Right ventricle myocardium superior (tissue), 1 donor: ENCODE results near the gene RBPMS2. TPM values are rescaled to one million over a fixed set of nuclear protein-coding genes. Genes with fewer than 3 reads are reported as not detected.
"Not testable (repeated sequence)": the region's sequence is repeated elsewhere in the genome, so short reads cannot be mapped to it uniquely, and the experiment has no call there.

Source experiments
- ATAC-seq: fragments of 200-7000 bp; cut with Tn5 transposase; one replicate; pipeline ENCODE4 v1.9.1; 2020; ENCODE audit warnings: mild to moderate bottlenecking; ENCODE audit not compliant: poor library complexity
- DNase-seq: peaks from one replicate; pipeline ENCODE4 v3.0.0-alpha.2; 2020
- intact Hi-C: fragments of 100-400 bp; cut with DNase I; formaldehyde crosslinking; loops from one replicate; pipeline ENCODE4 v1.11.2; 2022
- total RNA-seq: library from RNA; stranded (reverse); fragmentation: NEBNext Ultra II Directional; extraction: Animal tissue kit (Norgen Biotek cat#: 25700); gene quantifications from one replicate; pipeline ENCODE4 v1.2.1, GENCODE V29; 2021
- donor health status: DM: no; HTN: yes; CAD: no; lungs with severe emphysema.

Gene RBPMS2
- total RNA-seq, 1 donor from 2014 or later: 215 TPM

DNA sequence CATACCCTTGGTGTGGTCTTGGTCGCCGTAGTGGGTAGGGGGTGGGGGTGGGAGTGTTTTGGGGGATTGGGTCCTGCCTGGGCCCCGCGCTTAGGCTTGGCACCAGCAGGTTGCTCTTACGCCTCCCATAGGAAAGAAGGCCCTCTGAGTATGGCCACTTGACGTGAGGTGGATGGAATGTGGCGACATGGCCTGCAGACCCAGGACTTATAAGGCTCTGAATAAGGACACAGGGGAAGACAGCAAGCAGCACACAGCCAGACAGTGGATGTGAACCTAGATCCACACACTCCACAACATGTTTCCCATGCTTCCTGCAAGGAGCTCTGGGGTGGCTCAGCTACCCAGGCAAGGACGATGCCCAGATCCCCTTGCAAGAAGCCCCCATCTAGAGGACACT is 12.4 kb downstream of the RBPMS2 start:
- DNase-seq (no peak), ATAC-seq (peak; percentile 29)
- intact Hi-C loops: no loop called here

DNA sequence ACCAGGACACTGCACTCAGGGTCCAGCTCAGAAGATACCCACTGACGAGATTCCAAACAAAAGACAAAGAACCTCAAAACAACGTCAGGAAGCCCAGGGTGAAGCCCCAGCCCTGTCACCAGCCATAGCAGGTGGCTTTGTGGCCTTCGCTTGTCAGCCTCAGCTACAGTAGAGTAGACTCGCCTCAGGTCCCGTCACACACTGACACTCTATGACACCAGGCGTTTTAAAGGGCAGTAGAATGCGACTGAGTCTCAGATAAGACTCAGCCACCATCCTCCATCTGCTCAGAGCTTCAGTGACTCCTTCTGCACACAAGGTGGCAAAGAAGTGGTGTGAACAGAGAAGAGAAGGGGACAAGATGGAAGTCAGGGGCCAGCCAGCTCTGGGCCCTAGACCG is 12.8 kb downstream of the RBPMS2 start:
- peak; percentile 17 for ATAC-seq
- intact Hi-C loops: no loop called here
- DNase-seq: no peak

DNA sequence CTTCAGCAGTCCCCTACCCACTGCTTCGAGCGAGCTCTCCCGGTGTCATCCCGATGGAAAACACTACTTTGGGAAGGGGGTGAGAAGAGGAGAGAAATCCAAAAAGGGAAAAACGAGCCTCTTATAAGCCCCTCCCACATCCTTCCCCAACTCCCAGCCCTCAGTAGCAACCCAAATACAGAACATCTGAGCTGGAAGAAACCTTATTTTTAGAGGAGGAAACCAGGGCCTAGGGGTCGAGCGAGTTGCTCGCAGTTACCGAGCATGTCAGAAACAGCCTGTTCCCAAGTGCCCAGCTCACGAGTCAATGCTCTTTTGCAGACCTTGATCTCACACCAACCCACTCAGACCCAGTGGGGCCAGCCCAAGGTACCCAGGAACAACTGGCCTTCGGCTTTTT is 14.2 kb downstream of the RBPMS2 start:
- intact Hi-C loops: no loop called here
- DNase-seq: no peak
- peak; percentile 10 for ATAC-seq

DNA sequence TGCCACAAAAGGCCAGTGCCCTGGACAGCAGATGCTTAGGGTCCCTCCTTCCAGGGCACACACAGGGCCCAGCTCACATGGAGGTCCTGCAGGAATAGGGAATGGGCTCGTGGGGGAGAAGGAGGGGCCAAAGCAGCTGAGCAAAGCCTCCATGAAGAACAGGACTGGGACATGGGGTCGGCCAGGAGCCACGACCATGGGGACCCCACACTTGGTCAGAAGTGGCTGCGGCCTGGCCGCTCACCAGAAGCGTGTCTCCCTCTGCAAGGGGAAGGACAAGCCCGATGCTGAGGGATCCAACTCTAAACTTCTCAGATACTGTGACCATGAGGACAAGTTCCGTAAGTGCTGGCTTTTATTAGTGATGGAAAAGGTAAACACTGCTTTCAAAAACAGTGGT is 15.3 kb downstream of the RBPMS2 start:
- DNase-seq (no peak), ATAC-seq (no peak)
- intact Hi-C loops: no loop called here

DNA sequence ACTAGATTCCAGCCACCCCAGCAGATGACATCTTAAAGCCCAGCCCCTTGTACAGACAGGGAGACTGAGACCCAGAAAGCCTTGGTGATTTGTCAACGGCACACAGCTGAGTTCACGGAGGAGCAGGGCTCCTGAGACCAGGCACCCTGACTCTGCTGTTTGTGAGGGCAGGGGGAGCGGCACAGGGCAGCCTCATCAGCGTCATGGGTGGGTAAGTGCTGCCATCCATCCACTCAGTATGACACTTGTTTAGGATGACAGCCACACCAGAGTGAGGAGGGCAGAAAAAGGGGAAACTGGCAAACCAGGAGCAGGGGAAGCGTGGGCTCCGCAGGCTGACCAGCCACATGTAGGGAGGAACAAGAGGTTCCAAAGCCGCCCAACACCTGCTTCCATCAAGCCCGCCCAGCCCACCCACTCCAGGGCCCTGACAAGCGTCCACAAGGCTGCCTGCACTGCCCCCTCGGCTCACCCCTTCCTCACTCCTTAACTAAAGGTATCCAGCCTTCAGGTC is 19.9 kb downstream of the RBPMS2 start:
- intact Hi-C loops: no loop called here
- ATAC-seq: peak; percentile 16
- no peak for DNase-seq

DNA sequence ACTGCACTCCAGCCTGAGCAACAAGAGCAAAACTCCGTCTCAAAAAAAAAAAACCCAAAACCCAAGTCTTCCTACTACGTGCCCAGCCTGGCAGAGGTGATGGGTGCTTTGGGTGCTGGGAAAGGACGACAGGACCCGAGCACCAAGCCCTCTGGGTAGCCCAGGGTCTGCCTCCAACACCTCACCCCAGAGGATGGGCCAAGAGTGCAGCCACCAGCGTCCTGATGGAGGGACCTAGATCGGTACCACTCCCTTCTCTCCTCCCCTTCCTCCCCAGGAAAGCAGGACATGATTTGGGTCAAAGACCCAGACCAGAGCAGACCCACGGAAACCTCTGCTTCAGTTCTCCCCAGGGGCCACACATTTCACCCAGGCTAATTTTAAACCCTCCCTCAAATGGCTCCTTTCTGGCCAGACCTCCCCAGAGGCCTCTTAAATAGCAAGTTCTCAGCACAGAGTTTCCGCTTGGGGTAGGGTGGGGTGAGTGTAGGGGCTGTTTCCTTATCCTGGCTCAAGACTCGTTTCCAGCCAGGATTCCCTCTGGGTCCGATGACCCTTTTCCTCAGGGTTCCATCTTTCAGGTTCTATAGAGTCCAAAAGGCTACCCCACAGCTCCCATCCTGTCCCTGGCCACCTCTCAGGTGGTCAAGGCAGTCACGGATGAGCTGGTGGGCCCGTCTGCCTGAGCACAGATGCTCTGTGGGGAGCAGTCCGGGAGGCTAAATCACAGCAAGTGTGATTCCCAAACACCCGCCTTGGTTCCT is 20.5 kb downstream of the RBPMS2 start:
- DNase-seq: no peak
- intact Hi-C loops: no loop called here
- peak; percentile 35 for ATAC-seq

DNA sequence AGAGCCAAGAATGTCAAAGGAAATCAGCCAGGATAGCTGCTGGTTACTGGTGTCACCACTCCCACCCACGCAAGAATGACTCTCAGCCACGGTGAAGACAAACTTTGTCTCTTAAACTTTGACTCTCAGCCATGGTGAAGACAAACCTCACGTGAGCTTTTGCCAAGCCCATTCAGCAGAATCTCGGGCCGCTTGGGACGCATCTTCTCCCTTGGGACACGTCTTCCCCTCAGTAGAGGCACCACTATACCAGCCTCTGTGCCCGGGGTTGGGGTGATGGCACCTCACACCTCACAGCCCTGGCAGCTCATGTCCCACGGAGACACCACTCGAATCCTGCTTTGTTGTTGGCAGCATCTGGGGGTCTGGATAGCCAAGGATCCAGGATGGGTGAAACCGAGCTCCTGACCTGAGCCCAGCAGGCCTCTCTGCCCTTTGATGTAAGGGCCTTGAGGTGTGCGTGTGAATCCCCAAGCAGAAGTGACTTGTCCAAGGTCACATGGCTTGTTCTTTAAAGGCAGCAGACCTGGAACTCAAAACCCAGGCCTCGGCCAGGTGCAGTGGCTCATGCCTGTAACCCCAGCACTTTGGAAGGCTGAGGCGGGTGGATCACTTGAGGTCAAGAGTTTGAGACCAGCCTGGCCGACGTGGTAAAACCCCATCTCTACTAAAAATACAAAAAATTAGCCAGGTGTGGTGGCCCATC is 21.8 kb downstream of the RBPMS2 start:
- ATAC-seq: no peak
- DNase-seq: no peak
- intact Hi-C loops: no loop called here

DNA sequence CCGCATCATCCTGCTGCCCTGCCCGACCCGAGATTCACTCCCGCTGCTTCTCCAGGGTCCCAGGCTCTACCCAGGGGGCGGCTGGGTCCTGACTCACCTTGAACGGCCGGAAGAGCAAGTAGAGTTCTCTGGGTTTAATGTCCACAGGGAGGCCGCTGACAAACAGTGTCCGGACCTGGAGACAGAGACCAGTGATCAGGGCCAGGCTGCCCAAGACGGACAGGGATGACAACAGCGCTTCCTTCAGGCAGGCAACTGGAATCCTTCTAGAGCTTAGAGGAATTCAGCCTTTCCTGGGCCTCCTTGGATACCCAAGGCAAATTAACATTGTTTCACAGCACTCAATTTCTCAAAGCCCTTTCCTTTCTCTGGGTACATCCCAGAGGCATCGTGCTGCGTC is 23.9 kb downstream of the RBPMS2 start:
- intact Hi-C loops: no loop called here
- no peak for DNase-seq

DNA sequence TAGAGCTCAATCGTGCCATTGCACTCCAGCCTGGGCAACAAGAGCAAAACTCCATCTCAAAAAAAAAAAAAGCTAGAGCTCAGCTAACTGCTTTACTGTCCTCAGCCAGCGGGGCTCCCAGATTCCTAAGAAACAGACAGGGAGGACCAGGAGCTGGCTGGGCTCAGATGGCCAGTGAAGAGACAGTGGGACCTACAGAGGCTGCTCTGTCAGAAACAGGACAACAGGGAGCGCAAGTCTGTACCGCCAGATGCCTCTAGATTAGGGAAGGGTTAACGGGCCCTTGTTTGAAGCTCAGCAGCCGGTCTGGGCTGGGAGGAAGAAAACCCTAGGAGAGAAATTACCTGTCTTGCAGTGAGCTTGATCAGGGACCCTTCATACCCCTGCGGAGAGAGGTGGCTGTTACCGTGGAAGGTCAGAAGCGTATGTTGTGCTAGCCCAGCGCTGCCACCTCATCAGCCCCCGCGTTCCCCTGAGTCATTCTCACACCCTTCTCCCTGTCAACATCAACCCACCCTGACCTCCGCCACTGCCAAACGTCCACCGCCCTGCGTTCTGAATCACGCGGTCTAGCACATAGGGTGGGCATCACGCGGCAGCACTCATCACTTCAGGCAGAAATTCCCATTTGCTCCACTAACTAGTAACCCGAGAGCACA is 25.3 kb downstream of the RBPMS2 start:
- DNase-seq (no peak), ATAC-seq (peak; percentile 61)
- intact Hi-C loops: no loop called here

More for the DNA sequence above, 23.9 kb downstream of the RBPMS2 start:
- no peak for ATAC-seq

DNA sequence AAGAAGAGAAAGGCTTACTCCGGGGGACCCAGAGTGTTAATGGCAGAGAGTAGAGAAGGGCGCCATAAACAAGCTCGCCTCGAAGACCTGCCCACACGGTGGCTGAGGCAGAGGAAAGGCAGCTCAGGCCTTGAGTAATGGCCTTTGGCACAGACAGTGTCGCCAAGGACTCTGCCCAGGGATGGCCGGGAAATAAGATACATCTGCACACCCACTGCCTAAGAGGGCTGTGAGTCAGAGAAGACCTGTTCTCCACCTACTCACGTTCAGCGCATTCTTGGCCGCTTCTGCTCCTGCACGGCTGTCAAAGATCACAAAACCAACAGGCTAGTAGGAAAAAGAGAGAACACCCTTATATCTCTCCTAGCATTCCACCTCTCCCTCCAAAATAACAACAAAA is 26.2 kb downstream of the RBPMS2 start:
- DNase-seq (no peak), ATAC-seq (peak; percentile 59)
- intact Hi-C loops: no loop called here

DNA sequence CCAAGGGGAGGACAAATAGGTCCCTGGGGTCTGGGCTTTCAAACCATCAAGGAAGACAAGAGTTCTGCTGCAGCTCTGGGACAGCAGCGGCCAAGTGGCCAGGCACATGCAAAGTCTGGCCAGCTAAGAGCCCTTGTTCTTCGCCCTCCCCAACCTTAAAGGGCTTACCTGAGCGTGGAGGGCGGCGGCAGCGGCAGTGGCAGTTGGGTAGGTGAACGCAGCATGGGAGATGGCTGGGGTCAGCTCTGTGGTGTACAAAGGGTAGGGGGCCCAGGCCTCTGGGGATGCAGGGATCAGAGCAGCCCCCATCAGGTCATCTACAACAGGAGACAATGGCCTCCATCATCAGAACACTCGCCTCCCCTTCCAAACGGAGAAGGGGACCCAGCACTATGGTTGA is 27.1 kb downstream of the RBPMS2 start:
- peak; percentile 22 for DNase-seq
- intact Hi-C loops: no loop called here
- ATAC-seq: no peak

DNA sequence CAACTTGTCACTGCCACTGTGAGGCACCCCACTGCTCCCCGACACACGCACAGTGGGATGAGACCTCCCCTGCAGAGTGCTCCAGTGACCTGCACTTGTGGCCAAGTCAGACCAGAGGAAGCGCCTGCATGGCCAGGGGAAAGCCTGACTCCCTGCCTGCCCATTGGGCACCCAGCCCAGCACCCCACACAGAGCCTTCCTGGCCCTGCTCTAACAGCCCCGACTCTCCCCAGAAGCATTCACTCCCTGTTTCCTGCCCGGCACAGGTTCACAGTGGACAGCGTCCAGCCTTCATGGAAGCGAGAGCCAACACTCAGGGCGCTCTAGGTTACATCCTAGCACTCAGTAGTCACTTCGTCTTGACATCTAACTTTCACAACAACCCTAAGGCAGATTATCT is 27.8 kb downstream of the RBPMS2 start:
- DNase-seq (peak; percentile 37), ATAC-seq (peak; percentile 47)
- intact Hi-C loops: no loop called here

DNA sequence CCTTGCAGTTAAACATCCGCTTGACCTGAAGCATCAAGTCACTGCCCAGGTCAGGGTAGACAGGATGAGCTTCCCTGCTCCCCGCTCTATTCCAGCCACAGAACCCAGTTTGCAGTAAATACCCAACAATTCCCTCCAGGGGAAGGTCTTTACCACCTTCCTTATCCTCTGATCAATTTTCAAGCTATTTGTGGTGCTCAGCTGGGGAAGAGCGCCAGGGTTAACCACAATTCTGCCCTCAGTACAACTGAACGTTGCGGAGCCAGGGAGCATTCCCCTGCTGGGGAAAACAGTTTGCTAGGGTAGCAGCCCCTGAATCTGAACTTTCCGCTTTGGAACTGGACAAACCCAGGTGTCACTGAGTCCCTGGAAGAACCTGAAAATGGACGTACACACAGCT is 28.5 kb downstream of the RBPMS2 start:
- intact Hi-C loops: no loop called here
- ATAC-seq: no peak
- no peak for DNase-seq

DNA sequence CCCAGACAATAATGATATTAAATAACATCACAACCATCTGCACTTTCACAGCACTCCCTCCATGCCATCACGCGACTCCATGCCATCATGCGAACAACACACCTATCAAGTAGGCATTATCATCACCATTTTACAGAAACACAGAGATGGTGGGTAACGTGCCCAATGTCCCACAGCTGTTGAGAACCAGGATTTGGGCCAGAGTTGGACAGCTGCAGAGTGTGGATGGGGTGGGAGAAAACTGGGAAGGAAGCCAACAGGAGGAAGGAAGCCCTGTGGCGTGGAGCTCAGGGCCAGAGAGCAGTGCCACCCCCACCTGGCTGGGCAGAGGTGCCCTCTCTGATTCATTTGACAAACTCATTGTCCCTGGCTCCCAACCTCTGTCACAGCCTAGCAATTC is 29.0 kb downstream of the RBPMS2 start:
- DNase-seq: no peak

DNA sequence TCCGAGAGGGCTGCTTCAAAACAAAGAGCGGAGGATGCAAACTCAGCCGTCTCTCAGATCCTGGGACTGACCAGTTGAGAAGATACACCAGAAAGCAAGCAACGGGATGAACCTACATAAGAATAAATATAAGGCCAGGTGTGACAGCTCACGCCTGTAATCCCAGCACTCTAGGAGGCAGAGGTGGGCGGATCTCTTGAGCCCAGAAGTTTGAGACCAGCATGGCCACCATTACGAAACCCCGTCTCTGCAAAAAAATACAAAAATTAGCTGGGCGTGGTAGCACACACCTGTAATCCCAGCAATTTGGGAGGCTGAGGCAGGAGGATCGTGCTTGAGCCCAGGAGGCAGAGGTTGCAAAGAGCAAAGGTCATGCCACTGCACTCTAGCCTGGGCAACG is 31.7 kb downstream of the RBPMS2 start:
- intact Hi-C loops: no loop called here
- DNase-seq: no peak
- no peak for ATAC-seq

More for the DNA sequence above, 29.0 kb downstream of the RBPMS2 start:
- ATAC-seq: no peak
- intact Hi-C loops: no loop called here

DNA sequence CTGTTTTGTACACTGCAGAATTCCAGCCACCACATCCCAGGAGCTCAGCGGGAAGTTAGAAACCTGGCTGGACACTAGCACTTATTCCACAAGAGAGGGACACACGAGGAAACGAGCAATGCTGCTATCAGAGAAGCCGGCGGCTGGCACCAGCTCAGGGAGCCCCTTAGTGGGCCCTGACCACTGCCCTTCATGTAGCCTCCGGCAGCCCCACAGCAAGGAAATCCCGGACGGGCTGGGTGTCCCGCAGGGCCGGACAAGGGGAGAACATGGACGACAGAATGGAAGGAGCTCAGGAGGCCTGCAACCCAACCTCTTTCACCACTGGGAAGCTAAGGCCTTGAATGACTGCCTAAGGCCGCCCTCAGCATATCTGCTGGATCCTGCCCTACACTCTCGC is 32.5 kb downstream of the RBPMS2 start:
- no peak for DNase-seq
- intact Hi-C loops: no loop called here

DNA sequence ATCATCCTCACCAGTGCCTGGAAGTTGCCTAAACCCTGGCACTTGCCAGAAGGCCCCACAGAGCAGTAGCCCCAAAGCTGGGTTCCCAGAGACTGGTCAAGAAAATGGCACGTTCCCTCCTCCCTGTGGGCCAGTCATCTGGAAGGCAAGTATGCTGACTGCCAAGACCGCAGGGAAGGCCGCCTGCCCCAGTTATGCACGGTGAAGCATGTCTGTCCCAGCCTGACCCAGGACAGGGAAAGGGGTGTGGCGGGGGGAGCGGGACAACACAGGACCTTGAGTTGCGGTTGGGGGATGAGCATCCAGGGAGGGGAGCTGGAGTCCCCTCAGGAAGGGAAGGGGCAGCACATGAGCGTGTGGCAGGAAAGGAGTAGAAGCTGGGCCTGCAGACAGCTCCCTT is 33.0 kb downstream of the RBPMS2 start:
- DNase-seq (peak; percentile 60), ATAC-seq (peak; percentile 27)
- intact Hi-C loops: no loop called here

More for the DNA sequence above, 32.5 kb downstream of the RBPMS2 start:
- no peak for ATAC-seq

DNA sequence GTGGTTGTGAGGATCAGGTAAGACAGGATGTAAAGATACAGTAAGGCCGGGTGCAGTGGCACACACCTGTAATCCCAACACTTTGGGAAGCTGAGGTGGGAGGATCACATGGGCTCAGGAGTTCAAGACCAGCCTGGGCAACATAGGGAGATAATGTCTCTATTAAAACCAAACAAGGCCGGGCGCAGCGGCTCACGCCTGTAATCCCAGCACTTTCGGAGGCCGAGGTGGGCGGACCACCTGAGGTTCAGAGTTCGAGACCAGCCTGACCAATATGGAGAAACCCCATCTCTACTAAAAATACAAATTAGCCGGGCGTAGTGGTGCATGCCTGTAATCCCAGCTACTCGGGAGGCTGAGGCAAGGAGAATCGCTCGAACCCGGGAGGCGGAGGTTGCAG is 33.7 kb downstream of the RBPMS2 start:
- ATAC-seq, DNase-seq, intact Hi-C loops: not testable (repeated sequence)

DNA sequence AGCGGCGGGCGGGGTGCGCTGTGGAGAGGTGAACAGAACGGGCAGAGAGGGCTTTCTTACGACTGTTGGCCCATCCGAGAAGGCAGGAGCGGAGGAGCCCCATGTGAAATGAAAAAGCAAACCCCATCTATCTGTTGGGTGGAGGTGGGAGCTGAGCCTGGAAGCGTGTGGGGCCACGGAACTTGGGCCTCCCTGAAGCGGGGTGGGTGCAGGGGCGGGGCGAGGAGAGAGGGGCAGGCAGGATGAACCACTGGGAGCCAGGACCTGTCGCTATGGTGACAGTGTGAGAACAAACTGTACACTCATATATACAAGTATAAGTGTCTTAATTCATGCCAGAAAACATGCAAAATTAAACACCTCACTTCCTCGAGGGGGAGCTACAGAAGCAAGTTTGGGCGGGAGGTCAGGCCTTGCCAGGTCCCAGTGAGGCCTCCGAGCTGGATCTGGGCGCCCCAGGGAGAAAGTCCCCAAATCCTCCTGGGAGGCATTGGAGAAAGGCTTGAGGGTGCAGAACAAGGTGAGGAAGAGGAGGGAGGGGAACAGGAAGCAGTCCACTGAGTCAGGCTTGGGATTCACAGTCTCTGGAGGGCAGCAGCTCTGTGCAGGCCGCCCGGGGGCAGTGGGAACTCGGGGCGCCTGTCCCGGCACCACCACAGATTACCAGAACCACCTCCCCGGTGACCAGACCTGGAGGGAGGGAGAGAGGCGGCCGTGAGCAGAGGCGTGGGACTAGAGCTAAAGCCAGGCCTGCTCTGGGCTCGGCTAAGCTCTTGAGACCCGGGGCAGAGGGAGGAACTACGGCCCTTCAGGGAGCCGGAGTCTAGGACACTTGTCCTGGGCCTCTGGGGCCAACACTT is 34.8 kb downstream of the RBPMS2 start:
- ATAC-seq: peak; percentile 89
- intact Hi-C loops: no loop called here

More for the DNA sequence above, 34.8 kb downstream of the RBPMS2 start:
- peak; percentile 83 for DNase-seq
